ENCODE results near the gene EFCAB8. TPM values are rescaled to one million over a fixed set of nuclear protein-coding genes. Genes with fewer than 3 reads are reported as not detected.

EFCAB8 gene
- polyA plus RNA-seq, 1 experiment = not detected

- POLR2A ChIA-PET = no interaction called here
- Histone ChIP-seq H3K9me3 (ENCODE audit: control insufficient read depth, insufficient read depth, low read length) (no peaks in the 10 kb centered on the region), H3K4me3 (ENCODE audit: low read depth, low read length) (no peak overlapping the region), H3K27ac (ENCODE audit: low read depth, low read length) (no peak overlapping the region), H3K27me3 (ENCODE audit: control insufficient read depth, insufficient read depth, low read length) (no peaks in the 10 kb centered on the region)
- DNase-seq (ENCODE audit: low read depth, low spot score) = no peak
- CTCF ChIA-PET = no interaction called here
- TF ChIP-seq CTCF (IDR thresholded peaks at IDR 0.05; ENCODE audit: low read depth, low read length) = no peak
Measured at GRCh38 chr20:32887492-32887891, 28.8 kb downstream of the EFCAB8 start.

GRCh38 chr20:32888636-32889035 lies 29.9 kb downstream of the EFCAB8 start:
- no peak for TF ChIP-seq CTCF (IDR thresholded peaks at IDR 0.05; ENCODE audit: low read depth, low read length)
- Histone ChIP-seq H3K9me3 (ENCODE audit: control insufficient read depth, insufficient read depth, low read length) (no peaks in the 10 kb centered on the region), H3K4me3 (ENCODE audit: low read depth, low read length) (no peak overlapping the region), H3K27me3 (ENCODE audit: control insufficient read depth, insufficient read depth, low read length) (no peaks in the 10 kb centered on the region), H3K27ac (ENCODE audit: low read depth, low read length) (no peak overlapping the region)
- ChIA-PET POLR2A (no interaction called here), CTCF (interaction anchor here (0.6 to 0.9 kb wide), 2 partner anchors 41 to 99 kb away, joined by 3 to 5 read pairs; no protein-coding TSS in a partner anchor)
- no peak for DNase-seq (ENCODE audit: low read depth, low spot score)

DNA sequence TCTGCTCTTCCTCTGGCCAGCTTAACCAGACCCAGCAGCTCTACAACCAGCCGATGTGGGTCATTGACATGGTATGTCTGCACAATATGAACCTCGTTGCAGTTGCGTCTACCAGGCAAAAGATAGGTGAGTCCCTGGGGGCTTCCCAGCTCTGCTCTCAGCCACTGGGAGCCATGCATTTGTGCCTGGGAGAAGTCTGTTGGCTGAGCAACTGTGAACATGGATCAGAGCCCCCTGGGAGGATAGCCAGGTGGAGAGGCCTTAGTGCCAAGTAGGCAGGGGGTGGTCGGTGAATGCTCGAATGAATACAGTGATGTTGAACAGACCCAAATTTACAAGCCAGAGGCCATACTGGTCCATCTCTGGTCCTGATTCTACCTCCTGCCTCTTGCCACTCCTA lies 30.6 kb downstream of the EFCAB8 start:
- CTCF ChIA-PET = no interaction called here
- TF ChIP-seq CTCF (IDR thresholded peaks at IDR 0.05; ENCODE audit: low read depth, low read length) = no peak
- POLR2A ChIA-PET = no interaction called here
- no peak for DNase-seq (ENCODE audit: low read depth, low spot score)
- Histone ChIP-seq H3K4me3 (ENCODE audit: low read depth, low read length) (no peak overlapping the region), H3K27ac (ENCODE audit: low read depth, low read length) (no peak overlapping the region), H3K9me3 (ENCODE audit: control insufficient read depth, insufficient read depth, low read length) (no peaks in the 10 kb centered on the region), H3K27me3 (ENCODE audit: control insufficient read depth, insufficient read depth, low read length) (no peaks in the 10 kb centered on the region)

- H3K4me3 ChIP-seq (ENCODE audit: low read depth, low read length) = no peak overlapping the region
- DNase-seq (ENCODE audit: low read depth, low spot score) = no peak
- ChIA-PET POLR2A (no interaction called here), CTCF (no interaction called here)
- H3K9me3 ChIP-seq (ENCODE audit: control insufficient read depth, insufficient read depth, low read length) = no peaks in the 10 kb centered on the region
- no peak overlapping the region for H3K27ac ChIP-seq (ENCODE audit: low read depth, low read length)
- TF ChIP-seq CTCF (IDR thresholded peaks at IDR 0.05; ENCODE audit: low read depth, low read length) = no peak
- H3K27me3 ChIP-seq (ENCODE audit: control insufficient read depth, insufficient read depth, low read length) = peaks cover 4% of the 10 kb centered on the region
Measured at GRCh38 chr20:32891491-32891890, 32.8 kb downstream of the EFCAB8 start.

DNA sequence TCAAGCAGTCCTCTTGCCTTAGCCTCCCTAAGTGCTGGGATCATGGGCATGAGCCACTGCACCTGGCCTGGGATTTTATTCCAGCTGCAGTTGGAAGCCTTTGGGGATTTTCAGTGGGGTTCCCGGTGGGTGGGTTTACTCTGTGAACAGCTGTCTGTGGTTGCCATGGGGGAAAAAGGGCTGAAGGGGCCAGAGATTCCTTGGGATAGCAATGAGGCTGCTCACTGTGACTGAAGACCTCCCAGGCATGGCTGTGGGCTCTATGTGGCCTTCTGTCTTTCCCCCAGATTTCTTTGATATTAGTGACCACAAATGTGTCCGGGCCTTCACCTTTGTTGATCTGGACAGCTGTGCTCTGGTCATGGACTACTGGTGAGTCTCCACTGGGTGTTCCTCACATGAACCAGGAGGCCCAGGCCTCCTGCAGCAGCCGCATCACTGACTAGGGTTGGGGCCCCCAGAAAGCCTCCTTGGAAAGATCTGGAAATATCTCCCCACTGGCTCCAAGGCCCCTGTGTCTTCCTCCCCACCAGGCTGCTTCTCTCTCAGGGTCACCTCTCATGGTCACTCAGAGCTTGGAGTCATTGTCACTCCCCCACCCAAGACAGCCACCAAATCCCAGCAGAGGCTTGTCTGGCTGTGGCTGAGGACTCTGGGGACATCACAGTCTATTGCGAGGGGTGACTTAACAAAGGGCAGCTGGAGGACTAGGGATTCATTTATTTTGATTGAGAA lies 33.4 kb downstream of the EFCAB8 start:
- H3K27ac ChIP-seq (ENCODE audit: low read depth, low read length) = no peak overlapping the region
- DNase-seq (ENCODE audit: low read depth, low spot score) = no peak
- no peak overlapping the region for H3K4me3 ChIP-seq (ENCODE audit: low read depth, low read length)
- H3K9me3 ChIP-seq (ENCODE audit: control insufficient read depth, insufficient read depth, low read length) = no peaks in the 10 kb centered on the region
- CTCF ChIA-PET = interaction anchor here (6.0 kb wide), 1 partner anchor 102 kb away, joined by 31 read pairs; no protein-coding TSS in a partner anchor
- POLR2A ChIA-PET = no interaction called here
- TF ChIP-seq CTCF (IDR thresholded peaks at IDR 0.05; ENCODE audit: low read depth, low read length) = no peak
- H3K27me3 ChIP-seq (ENCODE audit: control insufficient read depth, insufficient read depth, low read length) = peaks cover 8% of the 10 kb centered on the region

Measured in AG04450 (cell line).